Activated T-helper 1 cell treated with anti-CD3 and anti-CD28 coated beads, Interleukin-2, amount 50 U/mL, for 16 hours (primary cell): ENCODE measurements around the gene LIPA.
"Not testable (repeated sequence)": the region's sequence is repeated elsewhere in the genome, so short reads cannot be mapped to it uniquely, and the experiment has no call there.

Experiments used
- DNase-seq, 2 donors: peaks; one replicate each; pipeline ENCODE4 v3.0.0-alpha.2; 2020; ENCODE audit warnings: low read depth in 1 of 2, low spot score in 1 of 2

Gene LIPA

GRCh38 chr10:89271532-89271931 is 20.0 kb upstream of the LIPA start:
- DNase-seq, result no peak

GRCh38 chr10:89270153-89270483 is 18.5 kb upstream of the LIPA start:
- DNase-seq, result no peak

GRCh38 chr10:89269433-89270152 is 18.0 kb upstream of the LIPA start:
- DNase-seq, result no peak

- no peak for DNase-seq
Observed at GRCh38 chr10:89266721-89267453, 15.3 kb upstream of the LIPA start.

GRCh38 chr10:89263531-89263930 is 12.0 kb upstream of the LIPA start:
- DNase-seq, result no peak

- DNase-seq, result no peak
Observed at GRCh38 chr10:89263091-89263490, 11.5 kb upstream of the LIPA start.

GRCh38 chr10:89262086-89263051 is 10.8 kb upstream of the LIPA start:
- DNase-seq, result no peak

- no peak for DNase-seq
Observed at GRCh38 chr10:89258881-89259280, 7.3 kb upstream of the LIPA start.

GRCh38 chr10:89257581-89257980 is 6.0 kb upstream of the LIPA start:
- no peak for DNase-seq

- DNase-seq, result no peak
Observed at GRCh38 chr10:89256962-89257361, 5.4 kb upstream of the LIPA start.

- DNase-seq, result no peak
Observed at GRCh38 chr10:89256340-89256739, 4.8 kb upstream of the LIPA start.

- DNase-seq, result no peak
Observed at GRCh38 chr10:89255793-89256192, 4.2 kb upstream of the LIPA start.

- not testable (repeated sequence) for DNase-seq
Observed at GRCh38 chr10:89255091-89255579, 3.6 kb upstream of the LIPA start.

GRCh38 chr10:89252225-89252585 is 630 bp upstream of the LIPA start:
- DNase-seq, result no peak

- DNase-seq, result no peak
Observed at GRCh38 chr10:89250865-89251408, 638 bp downstream of the LIPA start.

- DNase-seq, result no peak
Observed at GRCh38 chr10:89248990-89249389, 2.6 kb downstream of the LIPA start.

- not testable (repeated sequence) for DNase-seq
Observed at GRCh38 chr10:89247623-89248022, 4.0 kb downstream of the LIPA start.

GRCh38 chr10:89245802-89246201 is 5.8 kb downstream of the LIPA start:
- DNase-seq, result no peak

- no peak for DNase-seq
Observed at GRCh38 chr10:89242840-89243568, 8.6 kb downstream of the LIPA start.

- no peak for DNase-seq
Observed at GRCh38 chr10:89242345-89242684, 9.3 kb downstream of the LIPA start.
